Measurements from ENCODE around the gene SARS1. TPM values are rescaled to one million over a fixed set of nuclear protein-coding genes. Genes with fewer than 3 reads are reported as not detected.

SARS1 gene
- total RNA-seq, 4 donors from 2014 or later: 85.8 to 150 (median 134) TPM

DNA sequence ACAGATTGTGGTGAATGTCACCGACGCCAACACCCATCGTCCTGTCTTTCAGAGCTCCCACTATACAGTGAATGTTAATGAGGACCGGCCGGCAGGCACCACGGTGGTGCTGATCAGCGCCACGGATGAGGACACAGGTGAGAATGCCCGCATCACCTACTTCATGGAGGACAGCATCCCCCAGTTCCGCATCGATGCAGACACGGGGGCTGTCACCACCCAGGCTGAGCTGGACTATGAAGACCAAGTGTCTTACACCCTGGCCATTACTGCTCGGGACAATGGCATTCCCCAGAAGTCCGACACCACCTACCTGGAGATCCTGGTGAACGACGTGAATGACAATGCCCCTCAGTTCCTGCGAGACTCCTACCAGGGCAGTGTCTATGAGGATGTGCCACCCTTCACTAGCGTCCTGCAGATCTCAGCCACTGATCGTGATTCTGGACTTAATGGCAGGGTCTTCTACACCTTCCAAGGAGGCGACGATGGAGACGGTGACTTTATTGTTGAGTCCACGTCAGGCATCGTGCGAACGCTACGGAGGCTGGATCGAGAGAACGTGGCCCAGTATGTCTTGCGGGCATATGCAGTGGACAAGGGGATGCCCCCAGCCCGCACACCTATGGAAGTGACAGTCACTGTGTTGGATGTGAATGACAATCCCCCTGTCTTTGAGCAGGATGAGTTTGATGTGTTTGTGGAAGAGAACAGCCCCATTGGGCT is 38.6 kb downstream of the SARS1 start:
- intact Hi-C loops (cut with DNase I): loop anchor here (10.0 kb wide), 1 partner anchor 48 kb away; no protein-coding TSS in a partner anchor
- no peak for DNase-seq
- H3K27ac ChIP-seq: peak overlapping the region; percentile 88 to 94 (median 92)
- no peaks in the 10 kb centered on the region for H3K9me3 ChIP-seq
- 94 to 96% methylated on average over 23 to 26 of the region's 31 CpGs for WGBS, 2 donors
- peaks cover 0 to 20% (median 0%) of the 10 kb centered on the region in 3 donors for H3K36me3 ChIP-seq
- H3K4me3 ChIP-seq: no peak overlapping the region
- no peak for TF ChIP-seq POLR2A (IDR thresholded peaks at IDR 0.05)
- TF ChIP-seq, protein P1, sequence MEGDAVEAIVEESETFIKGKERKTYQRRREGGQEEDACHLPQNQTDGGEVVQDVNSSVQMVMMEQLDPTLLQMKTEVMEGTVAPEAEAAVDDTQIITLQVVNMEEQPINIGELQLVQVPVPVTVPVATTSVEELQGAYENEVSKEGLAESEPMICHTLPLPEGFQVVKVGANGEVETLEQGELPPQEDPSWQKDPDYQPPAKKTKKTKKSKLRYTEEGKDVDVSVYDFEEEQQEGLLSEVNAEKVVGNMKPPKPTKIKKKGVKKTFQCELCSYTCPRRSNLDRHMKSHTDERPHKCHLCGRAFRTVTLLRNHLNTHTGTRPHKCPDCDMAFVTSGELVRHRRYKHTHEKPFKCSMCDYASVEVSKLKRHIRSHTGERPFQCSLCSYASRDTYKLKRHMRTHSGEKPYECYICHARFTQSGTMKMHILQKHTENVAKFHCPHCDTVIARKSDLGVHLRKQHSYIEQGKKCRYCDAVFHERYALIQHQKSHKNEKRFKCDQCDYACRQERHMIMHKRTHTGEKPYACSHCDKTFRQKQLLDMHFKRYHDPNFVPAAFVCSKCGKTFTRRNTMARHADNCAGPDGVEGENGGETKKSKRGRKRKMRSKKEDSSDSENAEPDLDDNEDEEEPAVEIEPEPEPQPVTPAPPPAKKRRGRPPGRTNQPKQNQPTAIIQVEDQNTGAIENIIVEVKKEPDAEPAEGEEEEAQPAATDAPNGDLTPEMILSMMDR (IDR thresholded peaks at IDR 0.05): no peak
- H3K4me1 ChIP-seq: peaks cover 36 to 85% (median 37%) of the 10 kb centered on the region in 3 donors
- peaks cover 0 to 3% (median 0%) of the 10 kb centered on the region in 4 donors for H3K27me3 ChIP-seq

DNA sequence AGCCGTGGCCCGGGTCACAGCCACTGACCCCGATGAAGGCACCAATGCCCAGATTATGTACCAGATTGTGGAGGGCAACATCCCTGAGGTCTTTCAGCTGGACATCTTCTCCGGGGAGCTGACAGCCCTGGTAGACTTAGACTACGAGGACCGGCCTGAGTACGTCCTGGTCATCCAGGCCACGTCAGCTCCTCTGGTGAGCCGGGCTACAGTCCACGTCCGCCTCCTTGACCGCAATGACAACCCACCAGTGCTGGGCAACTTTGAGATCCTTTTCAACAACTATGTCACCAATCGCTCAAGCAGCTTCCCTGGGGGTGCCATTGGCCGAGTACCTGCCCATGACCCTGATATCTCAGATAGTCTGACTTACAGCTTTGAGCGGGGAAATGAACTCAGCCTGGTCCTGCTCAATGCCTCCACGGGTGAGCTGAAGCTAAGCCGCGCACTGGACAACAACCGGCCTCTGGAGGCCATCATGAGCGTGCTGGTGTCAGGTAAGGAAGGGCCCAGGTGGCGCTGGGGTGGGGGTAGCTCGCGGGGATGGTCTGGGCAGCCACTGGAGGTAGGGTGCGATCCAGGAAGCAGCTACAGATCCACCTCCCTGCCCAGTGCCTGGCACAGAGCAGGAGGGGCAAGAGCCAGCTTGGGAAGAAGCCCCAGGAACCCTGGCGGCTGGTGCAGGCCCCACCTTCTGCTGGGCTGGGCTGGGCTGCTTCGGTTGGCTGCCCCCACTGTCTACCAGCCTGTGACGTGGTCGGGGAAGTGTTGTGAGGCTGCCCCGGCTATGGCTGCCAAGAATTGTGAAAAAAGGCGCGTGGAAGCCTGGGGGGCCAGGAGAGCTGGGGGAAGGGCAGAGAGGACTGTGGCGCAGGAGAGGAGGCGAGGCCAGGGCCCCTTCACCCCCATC is 39.4 kb downstream of the SARS1 start:
- H3K27me3 ChIP-seq: peaks cover 0 to 3% (median 0%) of the 10 kb centered on the region in 4 donors
- intact Hi-C loops (cut with DNase I): loop anchor here (10.0 kb wide), 1 partner anchor 48 kb away; no protein-coding TSS in a partner anchor
- DNase-seq: no peak
- peak overlapping the region; percentile 20 to 56 (median 42) for H3K4me3 ChIP-seq
- WGBS, 2 donors: 73 to 83% methylated on average over 12 to 16 of the region's 33 CpGs
- peak overlapping the region; percentile 88 to 94 (median 92) for H3K27ac ChIP-seq
- no peaks in the 10 kb centered on the region for H3K9me3 ChIP-seq
- peaks cover 36 to 93% (median 37%) of the 10 kb centered on the region in 3 donors for H3K4me1 ChIP-seq
- H3K36me3 ChIP-seq: peaks cover 0 to 20% (median 0%) of the 10 kb centered on the region in 3 donors
- TF ChIP-seq, protein P1 (IDR thresholded peaks at IDR 0.05): peak in 2 of 6 experiments; percentile 15 to 28
- TF ChIP-seq POLR2A (IDR thresholded peaks at IDR 0.05): peak in 2 of 4 donors; percentile 22 to 25

DNA sequence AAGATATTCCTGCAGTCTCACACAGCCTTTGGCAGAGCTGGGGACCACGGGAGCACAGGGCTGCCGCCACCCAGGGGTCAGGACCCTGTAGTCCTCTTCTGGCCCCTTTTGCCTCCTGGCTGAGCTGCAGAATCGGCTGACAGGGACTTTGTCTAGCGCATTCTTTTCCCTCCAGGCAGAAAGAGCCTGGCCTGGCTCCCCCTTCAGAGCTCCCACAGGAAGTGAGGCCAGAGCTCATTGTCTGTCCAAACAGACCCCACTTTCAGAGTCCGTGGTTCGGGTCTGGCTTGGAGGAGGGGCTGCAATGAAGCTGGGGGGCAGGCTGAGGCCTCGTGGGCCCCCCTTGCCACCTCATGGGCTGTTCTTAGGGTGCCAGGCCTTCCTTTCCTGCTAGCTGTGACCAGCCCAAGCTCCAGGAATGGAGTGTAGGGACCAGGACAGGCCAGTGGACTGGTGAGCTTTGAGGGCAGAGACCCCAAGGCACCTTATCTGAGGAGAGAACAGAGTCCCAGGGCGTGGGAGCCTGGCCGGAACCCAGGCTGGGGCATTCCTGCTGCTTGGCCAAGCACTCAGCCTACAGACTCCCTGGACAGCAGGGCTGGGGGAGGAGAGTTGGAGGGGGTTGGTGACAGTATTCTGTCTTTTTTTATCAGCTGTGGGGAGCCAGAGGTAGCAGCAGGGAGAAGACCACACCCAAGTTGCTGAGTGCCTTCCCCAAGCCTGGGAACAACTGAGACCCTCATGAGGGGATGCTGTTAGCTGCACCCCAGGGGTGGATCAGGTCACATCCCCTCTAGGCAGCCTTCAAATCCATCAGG is 40.3 kb downstream of the SARS1 start:
- TF ChIP-seq POLR2A (IDR thresholded peaks at IDR 0.05): no peak
- TF ChIP-seq, protein P1 (IDR thresholded peaks at IDR 0.05): no peak
- WGBS, 2 donors: 0 to 20% methylated on average over 1 to 3 of the region's 9 CpGs
- no peaks in the 10 kb centered on the region for H3K27me3 ChIP-seq
- intact Hi-C loops (cut with DNase I): loop anchor here (10.0 kb wide), 1 partner anchor 49 kb away; no protein-coding TSS in a partner anchor
- no peak for DNase-seq
- peaks cover 0 to 29% (median 0%) of the 10 kb centered on the region in 3 donors for H3K36me3 ChIP-seq
- H3K27ac ChIP-seq: peak overlapping the region; percentile 88 to 94 (median 92)
- peaks cover 35 to 96% (median 35%) of the 10 kb centered on the region in 3 donors for H3K4me1 ChIP-seq
- peak overlapping the region; percentile 20 to 56 (median 42) for H3K4me3 ChIP-seq
- no peaks in the 10 kb centered on the region for H3K9me3 ChIP-seq

DNA sequence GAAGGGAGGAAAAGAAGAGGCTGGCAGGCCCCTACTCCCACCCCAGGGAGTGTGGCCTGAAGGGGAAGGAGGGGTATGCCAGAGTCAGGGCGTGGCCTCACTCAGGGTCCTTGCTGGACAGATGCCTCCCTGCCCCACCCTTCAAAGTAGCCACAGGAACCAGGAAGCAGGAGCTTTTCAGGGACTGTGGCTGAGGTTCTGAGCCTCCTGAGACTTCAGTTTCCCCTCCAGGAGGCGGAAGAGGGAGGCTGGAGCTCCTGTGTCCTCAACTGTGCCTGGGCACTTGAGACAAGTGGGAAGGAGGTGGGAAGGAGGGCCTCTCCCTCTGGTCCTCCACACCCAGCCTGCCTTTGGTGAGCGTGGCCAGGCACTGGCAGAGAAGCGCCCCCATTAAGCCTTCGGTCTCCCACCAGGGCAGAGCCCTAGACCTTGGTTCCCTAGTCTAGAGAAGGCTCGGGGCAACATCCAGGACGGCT is 40.9 kb downstream of the SARS1 start:
- no peak for TF ChIP-seq POLR2A (IDR thresholded peaks at IDR 0.05)
- TF ChIP-seq, protein P1 (IDR thresholded peaks at IDR 0.05): no peak
- DNase-seq: no peak
- 26 to 60% methylated on average over 2 to 6 of the region's 7 CpGs for WGBS, 2 donors
- Histone ChIP-seq H3K27me3 (no peaks in the 10 kb centered on the region), H3K4me3 (peak overlapping the region; percentile 20 to 56 (median 42)), H3K36me3 (peaks cover 0 to 35% (median 0%) of the 10 kb centered on the region in 3 donors), H3K27ac (peak overlapping the region; percentile 88 to 94 (median 92)), H3K9me3 (no peaks in the 10 kb centered on the region), H3K4me1 (peaks cover 32 to 97% (median 32%) of the 10 kb centered on the region in 3 donors)
- intact Hi-C loops (cut with DNase I): loop anchor here (10.0 kb wide), 1 partner anchor 50 kb away; no protein-coding TSS in a partner anchor

All from esophagus squamous epithelium (tissue), 5 donors.